GM12875 (cell line): Measurements from ENCODE around the gene ELMO1.

Experiments used
- H3K4me3 ChIP-seq: one replicate; pipeline ENCODE4 v1.5.1; 2011; ENCODE audit warnings: low read depth, low read length, control low read depth
- TF ChIP-seq, protein P1 (sequence below): IDR thresholded peaks from 2 replicates; pipeline ENCODE4 v1.5.1; 2011; ENCODE audit warnings: low read depth, mild to moderate bottlenecking, control low read depth, inconsistent platforms, low read length, moderate library complexity, borderline replicate concordance; ENCODE audit not compliant: insufficient read depth

Gene ELMO1

DNA sequence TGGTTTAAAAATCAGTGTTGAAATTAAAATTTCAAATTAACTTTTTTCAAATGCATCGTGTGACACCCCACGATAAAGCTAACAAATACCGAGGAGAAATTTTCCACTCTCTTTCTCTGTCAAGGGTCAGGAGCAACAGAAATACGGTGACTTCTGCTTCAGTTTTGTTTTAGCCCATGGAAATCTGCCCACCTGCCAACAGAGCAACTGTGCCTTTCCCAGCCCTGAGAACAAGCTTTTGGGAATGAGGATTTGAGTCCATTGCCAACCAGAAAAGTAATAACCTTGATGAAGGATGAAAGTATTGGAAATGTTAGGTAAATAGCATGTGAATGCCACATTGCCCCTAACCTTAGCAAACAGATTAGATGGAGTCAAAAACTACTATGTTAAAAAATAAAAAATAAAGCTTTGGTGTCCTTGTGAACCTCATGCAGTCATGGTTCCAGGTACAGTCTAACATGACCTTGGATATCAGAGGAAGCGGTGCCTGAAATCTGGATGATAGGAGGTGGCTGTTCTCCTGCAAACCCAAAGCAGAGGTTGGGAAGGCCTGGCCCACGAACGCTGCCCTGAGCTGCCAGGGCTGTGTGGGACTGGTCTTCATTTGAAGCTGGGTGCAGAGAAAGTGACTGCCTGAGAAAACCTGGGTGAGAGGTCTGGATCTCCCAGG is 296.8 kb downstream of the ELMO1 start:
- H3K4me3 ChIP-seq = no peak overlapping the region
- TF ChIP-seq, protein P1, sequence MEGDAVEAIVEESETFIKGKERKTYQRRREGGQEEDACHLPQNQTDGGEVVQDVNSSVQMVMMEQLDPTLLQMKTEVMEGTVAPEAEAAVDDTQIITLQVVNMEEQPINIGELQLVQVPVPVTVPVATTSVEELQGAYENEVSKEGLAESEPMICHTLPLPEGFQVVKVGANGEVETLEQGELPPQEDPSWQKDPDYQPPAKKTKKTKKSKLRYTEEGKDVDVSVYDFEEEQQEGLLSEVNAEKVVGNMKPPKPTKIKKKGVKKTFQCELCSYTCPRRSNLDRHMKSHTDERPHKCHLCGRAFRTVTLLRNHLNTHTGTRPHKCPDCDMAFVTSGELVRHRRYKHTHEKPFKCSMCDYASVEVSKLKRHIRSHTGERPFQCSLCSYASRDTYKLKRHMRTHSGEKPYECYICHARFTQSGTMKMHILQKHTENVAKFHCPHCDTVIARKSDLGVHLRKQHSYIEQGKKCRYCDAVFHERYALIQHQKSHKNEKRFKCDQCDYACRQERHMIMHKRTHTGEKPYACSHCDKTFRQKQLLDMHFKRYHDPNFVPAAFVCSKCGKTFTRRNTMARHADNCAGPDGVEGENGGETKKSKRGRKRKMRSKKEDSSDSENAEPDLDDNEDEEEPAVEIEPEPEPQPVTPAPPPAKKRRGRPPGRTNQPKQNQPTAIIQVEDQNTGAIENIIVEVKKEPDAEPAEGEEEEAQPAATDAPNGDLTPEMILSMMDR = no peak

DNA sequence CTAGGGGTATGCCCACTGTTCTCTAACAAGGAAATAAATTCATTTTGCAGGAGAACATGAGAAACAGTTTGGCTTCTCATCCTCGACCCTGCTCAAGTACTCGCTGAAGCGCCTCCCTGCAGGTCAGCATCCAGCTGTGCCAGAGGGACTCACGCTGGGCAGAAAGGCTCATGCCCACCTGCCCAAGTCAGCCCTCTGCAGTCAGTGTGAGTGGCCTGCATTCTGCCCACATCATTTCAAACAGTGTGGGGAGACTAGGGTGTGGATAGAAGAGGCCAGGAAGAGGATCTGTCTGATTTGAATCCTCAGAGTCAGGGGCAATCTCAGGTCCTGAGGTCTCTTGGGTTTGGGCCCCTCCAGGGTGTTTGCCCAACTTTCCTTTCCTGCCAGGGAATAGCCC is 297.8 kb downstream of the ELMO1 start:
- TF ChIP-seq, protein P1 = no peak
- H3K4me3 ChIP-seq = no peak overlapping the region

DNA sequence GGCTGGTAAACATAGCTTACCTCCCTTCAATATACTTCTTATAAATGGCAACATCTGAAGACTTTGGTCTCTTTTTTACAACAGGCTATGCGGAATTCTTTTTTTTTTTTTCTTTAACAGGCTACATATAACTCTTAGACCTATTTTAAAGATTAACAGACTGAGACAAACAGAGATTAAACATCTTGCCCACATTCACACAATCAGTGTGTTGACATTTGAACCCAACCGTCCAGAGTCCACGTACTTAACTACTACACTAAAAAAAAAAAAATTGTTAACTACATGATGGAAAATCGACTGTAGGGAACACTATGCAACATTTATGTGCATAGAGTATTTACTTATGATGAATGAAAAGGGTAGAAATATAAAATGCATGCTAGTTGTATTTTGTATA is 298.5 kb downstream of the ELMO1 start:
- no peak overlapping the region for H3K4me3 ChIP-seq

DNA sequence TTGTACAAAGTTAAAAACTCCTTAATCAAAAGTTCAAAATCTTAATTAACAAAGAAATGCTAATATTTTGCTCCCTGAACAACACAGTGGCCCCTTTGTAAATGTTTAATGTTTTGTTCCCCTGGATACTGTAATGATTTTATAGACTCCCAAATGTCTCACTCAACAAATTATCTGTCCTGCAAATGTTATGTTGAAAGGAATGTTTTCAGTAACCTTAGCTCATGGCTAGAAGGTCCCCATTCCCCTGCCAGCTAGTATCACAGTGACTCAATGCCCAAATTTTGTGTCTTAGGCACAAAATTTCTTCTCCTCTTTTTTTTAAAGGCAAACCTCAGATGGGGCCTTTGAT is 298.9 kb downstream of the ELMO1 start:
- TF ChIP-seq, protein P1 = no peak
- no peak overlapping the region for H3K4me3 ChIP-seq

More for the DNA sequence above, 298.5 kb downstream of the ELMO1 start:
- TF ChIP-seq, protein P1 = no peak

DNA sequence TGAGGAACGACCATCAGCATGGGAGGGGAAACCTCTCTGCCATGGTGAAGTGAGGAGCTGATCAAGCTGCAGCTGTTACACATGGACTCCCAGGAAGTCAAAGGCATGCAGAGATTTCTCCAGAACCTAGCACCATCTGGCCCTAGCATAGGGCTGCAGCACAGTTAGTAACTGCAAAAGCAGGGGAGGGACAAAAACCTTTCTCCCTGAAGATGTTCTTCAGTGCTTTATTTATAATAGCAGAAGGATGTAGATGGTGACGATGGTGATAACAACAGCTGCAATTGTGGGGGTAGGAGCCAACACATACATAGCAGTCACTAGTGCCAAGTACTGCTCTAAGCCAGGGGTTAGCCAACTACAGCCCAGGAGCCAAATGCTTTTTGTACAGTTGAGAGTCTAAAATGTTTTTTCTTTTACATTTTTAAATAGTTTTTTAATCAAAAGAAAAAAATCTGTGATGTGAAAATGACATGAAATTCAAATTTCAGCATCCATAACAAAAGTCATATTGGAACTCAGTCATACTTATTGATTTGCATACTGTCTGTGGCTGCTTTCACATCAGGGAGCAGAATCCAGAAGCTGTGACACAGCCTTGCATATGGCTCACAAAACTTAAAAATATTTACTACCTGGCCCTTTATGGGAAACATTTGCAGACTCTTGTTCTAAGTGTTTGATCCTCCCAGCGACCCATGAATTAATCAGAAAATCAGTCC is 299.5 kb downstream of the ELMO1 start:
- H3K4me3 ChIP-seq = no peak overlapping the region
- TF ChIP-seq, protein P1 = no peak

DNA sequence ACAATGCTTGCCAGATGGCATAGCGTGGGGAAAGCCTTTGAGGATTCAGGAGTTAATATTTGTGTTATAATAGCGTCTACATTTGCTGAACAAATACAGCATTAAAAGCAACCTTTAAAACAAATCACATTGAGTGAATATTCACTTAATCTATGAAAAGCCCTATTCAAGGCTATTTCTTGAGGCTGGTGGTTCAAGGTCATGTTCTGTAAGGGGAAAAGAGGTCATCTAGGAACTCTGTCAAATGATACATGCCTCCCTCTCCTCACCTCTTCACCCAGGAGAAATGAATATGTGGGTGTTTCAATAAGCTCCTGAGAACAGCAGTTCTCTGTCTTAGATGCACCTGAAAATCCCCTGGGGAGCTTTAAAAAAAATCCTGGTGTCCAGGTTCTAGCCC is 303.0 kb downstream of the ELMO1 start:
- H3K4me3 ChIP-seq = no peak overlapping the region
- TF ChIP-seq, protein P1 = no peak

DNA sequence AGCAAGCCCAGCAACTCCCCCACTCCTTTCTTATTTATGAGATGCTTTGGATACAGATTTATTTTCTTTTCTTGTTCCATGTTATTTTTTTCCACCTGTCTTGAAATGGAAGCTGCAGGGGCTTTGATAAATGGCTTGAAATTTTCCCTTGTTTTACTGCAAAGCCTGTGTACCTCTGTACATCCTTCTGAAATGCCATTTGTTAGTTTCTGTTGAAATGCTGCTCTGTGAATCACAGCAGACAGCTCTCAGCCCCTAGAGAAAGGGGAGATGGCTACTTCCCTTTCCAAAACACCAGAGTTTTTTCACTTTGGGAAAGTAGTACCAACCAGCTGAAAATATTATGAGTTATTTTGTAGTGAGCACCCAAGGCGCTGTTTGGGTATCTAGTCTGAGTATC is 304.2 kb downstream of the ELMO1 start:
- TF ChIP-seq, protein P1 = no peak
- no peak overlapping the region for H3K4me3 ChIP-seq
